ENCODE measurements around the gene CST8.

Gene CST8

GRCh38 chr20:23526850-23527249 is 35.9 kb downstream of the CST8 start:
- no peak for DNase-seq

- no peak for DNase-seq
Measured at GRCh38 chr20:23528867-23529431, 38.0 kb downstream of the CST8 start.

GRCh38 chr20:23530937-23531567 is 40.1 kb downstream of the CST8 start:
- DNase-seq, result no peak

GRCh38 chr20:23532533-23532932 is 41.6 kb downstream of the CST8 start:
- DNase-seq, result no peak

GRCh38 chr20:23533161-23533560 is 42.2 kb downstream of the CST8 start:
- DNase-seq, result no peak

GRCh38 chr20:23534801-23535593 is 44.1 kb downstream of the CST8 start:
- no peak for DNase-seq

- no peak for DNase-seq
Measured at GRCh38 chr20:23536328-23536974, 45.5 kb downstream of the CST8 start.

- no peak for DNase-seq
Measured at GRCh38 chr20:23537030-23537429, 46.1 kb downstream of the CST8 start.

GRCh38 chr20:23540624-23541023 is 49.7 kb downstream of the CST8 start:
- no peak for DNase-seq

- DNase-seq, result no peak
Measured at GRCh38 chr20:23541330-23541729, 50.4 kb downstream of the CST8 start.

- DNase-seq, result no peak
Measured at GRCh38 chr20:23541776-23542175, 50.9 kb downstream of the CST8 start.

GRCh38 chr20:23542801-23543200 is 51.9 kb downstream of the CST8 start:
- no peak for DNase-seq

GRCh38 chr20:23544133-23544532 is 53.2 kb downstream of the CST8 start:
- no peak for DNase-seq

Data from activated naive CD4-positive, alpha-beta T cell (primary cell).